Measurements from ENCODE around the gene AKAP8L. TPM values are rescaled to one million over a fixed set of nuclear protein-coding genes. Genes with fewer than 3 reads are reported as not detected.

The AKAP8L gene
- total and polyA plus RNA-seq, 9 of the 15 experiments (the other 6 are each of a cell fraction or from before 2014, with no cell fraction given) = 2.4 to 116 (median 70.7) TPM

GRCh38 chr19:15431396-15432017, 12.7 kb upstream of the AKAP8L start:
- H3K27me3 ChIP-seq (ENCODE audit: control insufficient read depth in 2 of 2, insufficient read depth in 2 of 2, low read length in 2 of 2) = no peaks in the 10 kb centered on the region
- ChIA-PET CTCF (ENCODE audit: low intra/inter-chr PET ratio) (no interaction called here), POLR2A (interaction anchor here (0.9 to 4.0 kb wide), 3 partner anchors 12 to 120 kb away, joined by 3 to 54 read pairs (median 4); partner anchors contain the start of genes AKAP8 and AKAP8L)
- H3K36me3 ChIP-seq (ENCODE audit: control insufficient read depth, insufficient read depth, low read length) = peaks cover 46% of the 10 kb centered on the region; the same call in 2 of the 3 replicates
- BruUV-seq (replicated peaks) = TSS peak; percentile 60
- no peaks in the 10 kb centered on the region for H3K9me3 ChIP-seq (replicated peaks; ENCODE audit: control insufficient read depth, insufficient read depth, low read depth, low read length)
- H2AFZ ChIP-seq (ENCODE audit: low read depth, low read length) = 0 out of 2 replicates have a peak overlapping the region, but pooled peaks have one; percentile 51
- TF ChIP-seq STAT5B (CRISPR knock-in tag; IDR thresholded peaks at IDR 0.05) = no peak
- 0 out of 4 replicates have a peak, but pooled peaks of 1 of the 2 experiments have one; percentile 48 for TF ChIP-seq TEAD1 (CRISPR knock-in tag; IDR thresholded peaks at IDR 0.05)
- intact Hi-C loops (cut with micrococcal nuclease) = loop anchor here (2.0 kb wide), 1 partner anchor 13 kb away; the partner anchor contains the start of gene AKAP8L
- H3K4me1 ChIP-seq (replicated peaks in 1 of 2; ENCODE audit: control insufficient read depth in 2 of 2, insufficient read depth in 2 of 2, low read length in 2 of 2) = peaks cover 13 to 50% of the 10 kb centered on the region in 2 experiments
- DNase-seq (ENCODE audit: extremely low read depth in 1 of 4, low spot score in 3 of 4) = peak in 1 of 4 experiments; percentile 16
- peak; percentile 14 for ATAC-seq
- FAIRE-seq = no peak
- WGBS (ENCODE audit: insufficient coverage, low coverage, missing lambda C conversion rate) = 16% methylated on average over 7 of the region's 7 CpGs
- H3K9me1 ChIP-seq (ENCODE audit: control insufficient read depth, insufficient read depth, low read length) = peaks cover 5% of the 10 kb centered on the region
- in situ Hi-C loops (cut with MboI) = no loop called here
- peaks cover 44% of the 10 kb centered on the region for H3K79me2 ChIP-seq (ENCODE audit: control insufficient read depth, insufficient read depth, low read length)
- H4K20me1 ChIP-seq (replicated peaks; ENCODE audit: control insufficient read depth, insufficient read depth, low read length) = no peaks in the 10 kb centered on the region
- H3K4me3 ChIP-seq = peak overlapping the region; percentile 99
- peak overlapping the region; percentile 96 to 99 for H3K9ac ChIP-seq (ENCODE audit: insufficient read depth in 1 of 2, low read depth in 2 of 2, low read length in 2 of 2)
- H3K4me2 ChIP-seq (ENCODE audit: insufficient read depth, low read length) = peak overlapping the region; percentile 76
- peak overlapping the region; percentile 91 for H3K27ac ChIP-seq (ENCODE audit: extremely low read depth, low read depth, low read length)

DNA sequence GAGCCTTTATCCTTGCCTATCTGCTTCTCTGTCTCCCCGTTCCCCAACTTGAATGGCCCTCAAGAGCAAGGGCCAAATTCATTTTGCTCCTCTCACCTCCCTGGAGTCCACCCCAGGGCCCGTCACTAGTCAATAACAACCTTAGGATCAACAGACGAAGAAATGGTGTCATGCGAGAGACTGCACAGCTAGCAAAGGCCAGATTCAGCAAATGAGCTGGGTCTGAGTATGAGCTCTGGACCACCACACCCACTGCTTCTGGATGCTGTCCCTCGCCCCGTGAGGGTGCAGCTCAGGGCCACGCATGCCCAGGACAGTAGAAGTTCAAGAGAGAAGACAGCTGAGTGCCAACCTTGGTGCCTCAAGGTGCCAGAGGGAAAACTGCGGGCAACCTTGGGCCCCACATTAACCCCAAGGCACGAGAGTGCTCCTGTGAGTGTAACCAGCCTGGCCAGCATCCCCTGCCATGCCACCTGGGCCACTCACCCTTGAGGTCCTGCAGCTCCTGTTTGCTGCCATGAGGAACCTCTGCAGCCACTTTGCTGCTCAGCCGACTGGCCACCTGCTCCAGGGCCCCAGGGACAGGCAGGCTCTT, 11.8 kb upstream of the AKAP8L start:
- peak; percentile 53; the same call in 1 of the 2 replicates for TF ChIP-seq RBFOX2 (IDR thresholded peaks at IDR 0.05; ENCODE audit: low read depth, low read length)
- TF ChIP-seq TBP (optimal IDR thresholded peaks at IDR 0.05; ENCODE audit: low read depth, low read length) = no peak
- TF ChIP-seq PCBP1 (IDR thresholded peaks at IDR 0.05; ENCODE audit: low read depth, low read length, poor library complexity, severe bottlenecking) = no peak
- Histone ChIP-seq H3K4me2 (ENCODE audit: insufficient read depth, low read length) (no peak overlapping the region), H3K4me3 (no peak overlapping the region), H3K36me3 (ENCODE audit: control insufficient read depth, insufficient read depth, low read length) (peaks cover 54% of the 10 kb centered on the region), H3K9me3 (replicated peaks; ENCODE audit: control insufficient read depth, insufficient read depth, low read depth, low read length) (no peaks in the 10 kb centered on the region), H2AFZ (ENCODE audit: low read depth, low read length) (no peak overlapping the region), H3K4me1 (replicated peaks in 1 of 2; ENCODE audit: control insufficient read depth in 2 of 2, insufficient read depth in 2 of 2, low read length in 2 of 2) (peaks cover 8 to 48% of the 10 kb centered on the region in 2 experiments; a peak in 4 of 5 replicates), H4K20me1 (replicated peaks; ENCODE audit: control insufficient read depth, insufficient read depth, low read length) (no peaks in the 10 kb centered on the region), H3K9ac (ENCODE audit: insufficient read depth in 1 of 2, low read depth in 2 of 2, low read length in 2 of 2) (peak overlapping the region in 1 of 2 experiments; percentile 99; a peak in 2 of 4 replicates), H3K79me2 (ENCODE audit: control insufficient read depth, insufficient read depth, low read length) (peaks cover 44% of the 10 kb centered on the region), H3K9me1 (ENCODE audit: control insufficient read depth, insufficient read depth, low read length) (peaks cover 5% of the 10 kb centered on the region), H3K27me3 (ENCODE audit: control insufficient read depth in 2 of 2, insufficient read depth in 2 of 2, low read length in 2 of 2) (no peaks in the 10 kb centered on the region), H3K27ac (ENCODE audit: extremely low read depth, low read depth, low read length) (no peak overlapping the region)
- DNase-seq (ENCODE audit: extremely low read depth in 1 of 4, low spot score in 3 of 4) = no peak
- 88% methylated on average over 10 of the region's 10 CpGs for WGBS (ENCODE audit: insufficient coverage, low coverage, missing lambda C conversion rate)
- no TSS peak for BruUV-seq (replicated peaks)
- ChIA-PET POLR2A (interaction anchor here (0.7 to 4.0 kb wide), 4 partner anchors 11 to 767 kb away, joined by 3 to 54 read pairs (median 4); partner anchors contain the start of genes AKAP8, AKAP8L and AP1M1), CTCF (ENCODE audit: low intra/inter-chr PET ratio) (no interaction called here)
- in situ Hi-C loops (cut with MboI) = no loop called here
- intact Hi-C loops (cut with micrococcal nuclease) = no loop called here
- FAIRE-seq = no peak
- ATAC-seq = no peak
